ENCODE measurements around the gene SUSD4.

- TF ChIP-seq GATA2 (IDR thresholded peaks at IDR 0.05; ENCODE audit: low read depth, low read length) (no peak), GATA3 (IDR thresholded peaks at IDR 0.05; ENCODE audit: low read depth, low read length) (no peak)
Measured at GRCh38 chr1:223250632-223251015, 113.4 kb downstream of the SUSD4 start.
